Activated T-cell treated with anti-CD3 and anti-CD28 coated beads, Interleukin-2, amount 50 U/mL, for 72 hours (primary cell): ENCODE measurements around the gene UBE2Z. TPM values are rescaled to one million over a fixed set of nuclear protein-coding genes. Genes with fewer than 3 reads are reported as not detected.
A peak's percentile ranks its signal among the peaks of the same experiment; 100 is the strongest.
"Not testable (repeated sequence)": the region's sequence is repeated elsewhere in the genome, so short reads cannot be mapped to it uniquely, and the experiment has no call there.

Experiments
- ATAC-seq, 2 donors: fragments of 150-1000 bp; cut with Tn5 transposase; replicated peaks in 1 of 2; 2 replicates each; pipeline ENCODE4 v1.10.0; 2021; ENCODE audit warnings: moderate library complexity in 2 of 2, mild to moderate bottlenecking in 1 of 2
- DNase-seq, 2 donors: peaks; one replicate each; pipeline ENCODE4 v3.0.0; 2021 to 2022; ENCODE audit warnings: mixed read lengths in 1 of 2
- H3K27ac Mint-ChIP-seq: one replicate; pipeline ENCODE4 v1.8.0; 2022; ENCODE audit warnings: mild to moderate bottlenecking, moderate library complexity, mixed read lengths
- H3K27me3 Mint-ChIP-seq: one replicate; pipeline ENCODE4 v1.8.0; 2022; ENCODE audit warnings: low read depth, mixed read lengths
- H3K36me3 Mint-ChIP-seq, 2 donors: one replicate each; pipeline ENCODE4 v1.8.0; 2022; ENCODE audit warnings: mixed read lengths in 2 of 2, mild to moderate bottlenecking in 1 of 2; ENCODE audit not compliant: insufficient read depth in 2 of 2
- H3K4me1 Mint-ChIP-seq: one replicate; pipeline ENCODE4 v1.8.0; 2022; ENCODE audit warnings: low read depth, mixed read lengths
- H3K4me3 Mint-ChIP-seq, 2 donors: one replicate each; pipeline ENCODE4 v1.8.0; 2022; ENCODE audit warnings: mild to moderate bottlenecking in 2 of 2, mixed read lengths in 2 of 2, moderate library complexity in 2 of 2
- H3K9me3 Mint-ChIP-seq, 2 donors: one replicate each; pipeline ENCODE4 v1.8.0; 2022; ENCODE audit warnings: mixed read lengths in 2 of 2
- total RNA-seq, 2 donors: library from RNA; stranded (reverse); gene quantifications; one replicate each; pipeline ENCODE4 v1.2.3, GENCODE V29; 2022

Gene UBE2Z
- total RNA-seq, 2 donors from 2014 or later = 133 to 191 TPM

DNA sequence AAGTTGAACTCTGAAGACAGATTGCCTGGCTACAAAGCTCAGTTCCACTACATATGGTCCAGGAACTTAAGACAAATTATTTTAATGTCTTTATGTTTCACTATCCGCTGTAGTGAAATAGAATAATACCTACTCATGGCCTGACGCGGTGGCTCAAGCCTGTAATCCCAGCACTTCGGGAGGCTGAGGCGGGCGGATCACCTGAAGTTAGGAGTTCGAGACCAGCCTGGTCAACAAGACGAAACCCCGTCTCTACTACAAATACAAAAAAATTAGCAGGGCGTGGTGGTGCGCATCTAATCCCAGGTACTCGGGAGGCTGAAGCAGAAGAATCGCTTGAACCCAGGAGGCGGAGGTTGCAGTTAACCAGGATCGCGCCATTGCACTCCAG, 37.0 kb downstream of the UBE2Z start:
- H3K36me3 Mint-ChIP-seq, ATAC-seq, H3K27me3 Mint-ChIP-seq, DNase-seq, H3K9me3 Mint-ChIP-seq: not testable (repeated sequence)
- Mint-ChIP-seq H3K27ac (peak overlapping the region; percentile 86), H3K4me3 (peak overlapping the region; percentile 98 to 100), H3K4me1 (peaks cover 11% of the 10 kb centered on the region)

DNA sequence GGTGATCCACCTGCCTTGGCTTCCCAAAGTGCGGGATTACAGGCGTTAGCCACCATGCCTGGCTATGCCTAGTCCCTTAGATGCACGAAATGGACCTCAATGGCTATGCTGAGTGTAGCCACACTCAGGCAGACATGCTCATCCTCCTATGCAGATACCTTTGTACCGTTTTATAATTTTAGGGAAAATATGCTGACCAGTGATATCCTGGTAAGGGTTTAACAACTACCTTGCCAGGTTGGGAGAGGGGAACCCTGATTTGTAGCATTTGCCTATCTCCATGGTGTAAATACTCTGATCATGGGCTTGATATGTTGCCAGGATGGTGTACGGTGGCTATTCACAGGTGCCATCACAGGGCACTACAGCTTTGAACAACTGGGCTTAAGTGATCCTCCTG, 43.4 kb downstream of the UBE2Z start:
- H3K27me3 Mint-ChIP-seq = peaks cover 10% of the 10 kb centered on the region
- no peak for DNase-seq
- H3K4me1 Mint-ChIP-seq = peaks cover 6% of the 10 kb centered on the region
- H3K36me3 Mint-ChIP-seq = no peaks in the 10 kb centered on the region
- no peak for ATAC-seq
- H3K9me3 Mint-ChIP-seq = no peaks in the 10 kb centered on the region
- H3K4me3 Mint-ChIP-seq = no peak overlapping the region
- H3K27ac Mint-ChIP-seq = no peak overlapping the region

GRCh38 chr17:48952904-48953303, 44.7 kb downstream of the UBE2Z start:
- no peaks in the 10 kb centered on the region for H3K9me3 Mint-ChIP-seq

GRCh38 chr17:48954300-48954755, 46.1 kb downstream of the UBE2Z start:
- no peaks in the 10 kb centered on the region for H3K36me3 Mint-ChIP-seq
- no peak overlapping the region for H3K4me3 Mint-ChIP-seq
- H3K27ac Mint-ChIP-seq = no peak overlapping the region
- no peaks in the 10 kb centered on the region for H3K9me3 Mint-ChIP-seq
- no peak for ATAC-seq
- peaks cover 6% of the 10 kb centered on the region for H3K4me1 Mint-ChIP-seq
- DNase-seq = peak in 1 of 2 donors; percentile 10
- peaks cover 18% of the 10 kb centered on the region for H3K27me3 Mint-ChIP-seq

More at GRCh38 chr17:48952904-48953303, 44.7 kb downstream of the UBE2Z start:
- ATAC-seq = no peak
- Mint-ChIP-seq H3K27ac (no peak overlapping the region), H3K36me3 (no peaks in the 10 kb centered on the region), H3K4me1 (peaks cover 6% of the 10 kb centered on the region), H3K27me3 (peaks cover 13% of the 10 kb centered on the region), H3K4me3 (no peak overlapping the region)
- DNase-seq = no peak

- Mint-ChIP-seq H3K27ac (no peak overlapping the region), H3K9me3 (no peaks in the 10 kb centered on the region), H3K36me3 (no peaks in the 10 kb centered on the region), H3K4me1 (peaks cover 4% of the 10 kb centered on the region), H3K27me3 (peaks cover 42% of the 10 kb centered on the region), H3K4me3 (no peak overlapping the region)
- DNase-seq (no peak), ATAC-seq (no peak)
Observed at GRCh38 chr17:48960834-48961515, 52.8 kb downstream of the UBE2Z start.

DNA sequence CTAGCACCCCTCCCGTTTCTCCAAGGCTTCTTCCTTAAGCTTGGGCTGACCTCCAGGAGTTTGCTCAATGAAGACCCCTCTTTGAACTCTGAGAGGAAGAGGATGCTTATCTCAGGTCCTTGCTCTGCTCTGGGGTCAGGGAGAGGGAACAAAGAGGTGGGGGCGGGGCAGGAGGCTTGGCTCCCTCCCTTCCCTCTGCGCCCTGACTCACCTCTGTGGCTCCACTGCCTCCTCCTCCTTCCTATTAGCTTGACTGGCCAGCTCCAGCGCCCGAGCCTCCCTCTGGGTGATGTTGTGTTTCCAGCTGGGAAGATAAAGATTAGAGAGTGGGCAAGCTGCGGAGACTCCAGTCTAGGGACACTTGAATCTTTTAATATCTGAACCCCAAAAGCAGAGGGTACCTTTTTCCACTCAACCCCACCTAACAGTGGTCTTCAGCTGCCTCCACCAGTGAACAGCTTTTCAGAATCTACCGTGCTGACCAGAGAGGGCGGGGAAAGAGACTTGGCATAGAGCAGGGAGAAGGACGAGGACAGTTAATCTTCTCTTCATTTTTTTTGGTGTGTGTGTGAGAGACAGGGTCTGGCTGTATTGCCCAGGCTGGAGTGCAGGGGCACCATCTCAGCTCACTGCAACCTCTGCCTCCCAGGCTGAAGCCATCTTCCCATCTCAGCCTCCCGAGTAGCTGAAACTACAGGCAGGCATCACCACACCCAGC, 53.5 kb downstream of the UBE2Z start:
- Mint-ChIP-seq H3K9me3 (no peaks in the 10 kb centered on the region), H3K27me3 (peaks cover 37% of the 10 kb centered on the region), H3K4me3 (no peak overlapping the region), H3K36me3 (no peaks in the 10 kb centered on the region), H3K4me1 (peaks cover 4% of the 10 kb centered on the region), H3K27ac (no peak overlapping the region)
- no peak for DNase-seq
- ATAC-seq = no peak

- Mint-ChIP-seq H3K9me3 (no peaks in the 10 kb centered on the region), H3K27me3 (peaks cover 46% of the 10 kb centered on the region), H3K4me3 (no peak overlapping the region), H3K36me3 (no peaks in the 10 kb centered on the region), H3K27ac (no peak overlapping the region), H3K4me1 (peaks cover 8% of the 10 kb centered on the region)
- DNase-seq (no peak), ATAC-seq (no peak)
Observed at GRCh38 chr17:48970224-48970623, 62.0 kb downstream of the UBE2Z start.

DNA sequence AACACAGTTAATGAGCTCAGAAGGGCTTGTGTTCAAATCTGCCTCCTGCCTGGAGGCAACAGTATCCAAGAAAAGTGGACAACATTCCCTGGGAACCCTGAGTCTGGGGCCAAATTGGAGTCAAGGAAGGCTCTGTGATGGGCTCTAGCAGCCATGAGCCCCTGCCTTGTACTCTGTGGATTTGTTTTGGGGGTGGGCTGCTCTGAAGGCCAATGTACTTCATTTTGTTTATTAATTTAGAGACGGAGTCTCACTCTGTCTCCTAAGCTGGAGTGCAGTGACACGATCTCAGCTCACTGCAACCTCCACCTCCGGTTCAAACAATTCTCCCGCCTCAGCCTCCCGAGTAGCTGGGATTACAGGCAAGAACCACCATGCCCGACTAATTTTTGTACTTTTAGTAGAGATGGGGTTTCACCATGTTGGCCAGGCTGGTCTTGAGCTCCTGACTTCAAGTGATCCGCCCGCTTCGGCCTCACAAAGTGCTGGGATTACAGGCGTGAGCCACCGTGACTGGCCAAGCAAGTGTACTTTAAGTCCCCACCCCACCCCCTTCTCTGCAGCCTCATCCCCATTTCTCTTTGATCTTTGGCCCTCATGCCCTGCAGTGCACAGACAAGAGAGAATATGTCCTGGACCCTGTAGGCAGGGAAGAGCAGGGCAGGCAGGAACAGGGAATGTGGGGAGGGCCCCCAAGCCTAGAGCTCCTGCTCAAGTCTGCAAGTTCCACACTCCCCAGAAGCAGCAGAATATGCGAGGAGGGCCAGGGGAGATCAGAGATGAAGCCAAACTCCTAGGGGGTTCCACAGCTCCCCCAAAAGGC, 62.9 kb downstream of the UBE2Z start:
- Mint-ChIP-seq H3K4me1 (peaks cover 8% of the 10 kb centered on the region), H3K27ac (no peak overlapping the region), H3K9me3 (no peaks in the 10 kb centered on the region), H3K4me3 (no peak overlapping the region), H3K27me3 (peaks cover 41% of the 10 kb centered on the region), H3K36me3 (no peaks in the 10 kb centered on the region)
- ATAC-seq = no peak
- DNase-seq = no peak

- no peak for ATAC-seq
- Mint-ChIP-seq H3K9me3 (no peaks in the 10 kb centered on the region), H3K27ac (no peak overlapping the region), H3K36me3 (no peaks in the 10 kb centered on the region), H3K4me3 (no peak overlapping the region), H3K27me3 (peaks cover 41% of the 10 kb centered on the region), H3K4me1 (peaks cover 8% of the 10 kb centered on the region)
- no peak for DNase-seq
Observed at GRCh38 chr17:48972749-48973097, 64.5 kb downstream of the UBE2Z start.

- no peaks in the 10 kb centered on the region for H3K9me3 Mint-ChIP-seq
- H3K36me3 Mint-ChIP-seq = no peaks in the 10 kb centered on the region
- peaks cover 8% of the 10 kb centered on the region for H3K4me1 Mint-ChIP-seq
- peaks cover 34% of the 10 kb centered on the region for H3K27me3 Mint-ChIP-seq
- H3K4me3 Mint-ChIP-seq = no peak overlapping the region
- H3K27ac Mint-ChIP-seq = no peak overlapping the region
- ATAC-seq (no peak), DNase-seq (no peak)
Observed at GRCh38 chr17:48973806-48974205, 65.6 kb downstream of the UBE2Z start.

Other genes with a start within 250 kb of the UBE2Z start
- gene PRAC1, start 185.9 kb upstream of the UBE2Z start, total RNA-seq = not detected
- gene PRAC2, start 185.2 kb upstream of the UBE2Z start, total RNA-seq = not detected
- gene HOXB13, start 179.7 kb upstream of the UBE2Z start, total RNA-seq = not detected
- not detected for gene TTLL6, start 91.2 kb upstream of the UBE2Z start, total RNA-seq
- 100 to 1,000 TPM in 1 of 2 donors, 10 to 100 TPM in 1; 97.0 to 132 TPM for gene CALCOCO2, start 77.4 kb upstream of the UBE2Z start, total RNA-seq
- gene ATP5MC1, start 15.6 kb upstream of the UBE2Z start, total RNA-seq = 10 to 100 TPM; 45.9 to 52.9 TPM
- 10 to 100 TPM; 54.7 to 54.8 TPM for gene SNF8, start 36.4 kb downstream of the UBE2Z start, total RNA-seq
- not detected for gene GIP, start 60.2 kb downstream of the UBE2Z start, total RNA-seq
- under 1 TPM; 0.32 to 0.50 TPM for gene IGF2BP1, start 89.0 kb downstream of the UBE2Z start, total RNA-seq
- not detected for gene B4GALNT2, start 224.4 kb downstream of the UBE2Z start, total RNA-seq